Common myeloid progenitor, CD34-positive (primary cell): Measurements from ENCODE around the gene ZNF320.
"Not testable (repeated sequence)": the region's sequence is repeated elsewhere in the genome, so short reads cannot be mapped to it uniquely, and the experiment has no call there.

Experiments used
- CTCF ChIA-PET: fragments of 350-600 bp; sonication (Branson Sonifier 250); formaldehyde crosslinking; loops from one replicate; lab custom pipeline; 2021; ENCODE audit warnings: antibody characterized with exemption; lab: Charles Lee
- POLR2A ChIA-PET: fragments of 350-600 bp; sonication (Branson Sonifier 250); formaldehyde crosslinking; loops from one replicate; lab custom pipeline; 2021; ENCODE audit warnings: antibody characterized with exemption; lab: Charles Lee
- DNase-seq, 3 donors: peaks; one replicate each; pipeline versions ENCODE4 v3.0.0 to v3.0.0-alpha.2; 2013
- H3K27ac ChIP-seq, 2 experiments: 1 replicate in 1 of 2; 2 replicates in 1 of 2; pipeline ENCODE4 v1.7.0; 2013; ENCODE audit warnings: inconsistent platforms in 2 of 2, low read length in 2 of 2, mild to moderate bottlenecking in 2 of 2, low read depth in 1 of 2, moderate library complexity in 1 of 2; ENCODE audit not compliant: severe bottlenecking in 2 of 2, insufficient read depth in 1 of 2, poor library complexity in 1 of 2
- H3K27me3 ChIP-seq, 5 experiments: replicated peaks in 2 of 5; 1 replicate in 3 of 5; 2 replicates in 2 of 5; pipeline versions ENCODE4 v1.6.1 to v1.7.0; 2013; ENCODE audit warnings: low read length in 4 of 5, mild to moderate bottlenecking in 2 of 5, moderate library complexity in 2 of 5, inconsistent platforms in 1 of 5; ENCODE audit not compliant: insufficient read depth in 5 of 5, control insufficient read depth in 4 of 5
- H3K36me3 ChIP-seq, 4 experiments: 1 replicate in 2 of 4; 2 replicates in 2 of 4; pipeline versions ENCODE4 v1.6.1 to v1.7.0; 2013; ENCODE audit warnings: low read length in 3 of 4, control low read depth in 1 of 4, mild to moderate bottlenecking in 1 of 4; ENCODE audit not compliant: control insufficient read depth in 4 of 4, insufficient read depth in 4 of 4
- H3K4me1 ChIP-seq, 4 experiments: 1 replicate in 3 of 4; 2 replicates in 1 of 4; pipeline versions ENCODE4 v1.6.1 to v1.7.1; 2013; ENCODE audit warnings: low read length in 3 of 4, mild to moderate bottlenecking in 3 of 4, control low read depth in 1 of 4, inconsistent platforms in 1 of 4, moderate library complexity in 1 of 4; ENCODE audit not compliant: control insufficient read depth in 4 of 4, insufficient read depth in 4 of 4; ENCODE audit errors: control extremely low read depth in 1 of 4
- H3K4me3 ChIP-seq, 7 experiments: 1 replicate in 4 of 7; 2 replicates in 3 of 7; pipeline versions ENCODE4 v1.5.1 to v1.7.0; 2013; ENCODE audit warnings: mild to moderate bottlenecking in 7 of 7, low read length in 6 of 7, moderate library complexity in 6 of 7, inconsistent platforms in 2 of 7, low read depth in 2 of 7, control low read depth in 1 of 7; ENCODE audit not compliant: insufficient read depth in 4 of 7, control insufficient read depth in 1 of 7; ENCODE audit errors: extremely low read depth in 1 of 7
- H3K9me3 ChIP-seq, 5 experiments: 1 replicate in 4 of 5; 2 replicates in 1 of 5; pipeline versions ENCODE4 v1.6.1 to v1.7.1; 2013; ENCODE audit warnings: low read length in 4 of 5, mild to moderate bottlenecking in 2 of 5, inconsistent platforms in 1 of 5, low read depth in 1 of 5, moderate library complexity in 1 of 5; ENCODE audit not compliant: control insufficient read depth in 4 of 5, insufficient read depth in 2 of 5; ENCODE audit errors: control extremely low read depth in 1 of 5
- WGBS: methylation state at CpG from one replicate; pipeline ENCODE4 v1.1.5; 2013; ENCODE audit not compliant: insufficient coverage; 5-methylcytosine and 5-hydroxymethylcytosine counted together

The ZNF320 gene

GRCh38 chr19:52936954-52937325 is 39.5 kb upstream of the ZNF320 start:
- H3K27ac ChIP-seq: peak overlapping the region; percentile 84 to 92
- peak overlapping the region in 3 of 7 experiments; percentile 14 to 42 (median 35) for H3K4me3 ChIP-seq
- peaks cover 0 to 16% (median 0%) of the 10 kb centered on the region in 5 experiments for H3K9me3 ChIP-seq
- ChIA-PET CTCF (interaction anchor here (1.0 to 2.0 kb wide), 2 partner anchors 13 to 15 kb away, joined by 3 to 6 read pairs; no protein-coding TSS in a partner anchor), POLR2A (interaction anchor here (1.3 kb wide), 1 partner anchor 400 kb away, joined by 4 read pairs; no protein-coding TSS in a partner anchor)
- peaks cover 15 to 82% (median 55%) of the 10 kb centered on the region in 4 experiments for H3K4me1 ChIP-seq
- H3K36me3 ChIP-seq: peaks cover 0 to 15% (median 4%) of the 10 kb centered on the region in 4 experiments
- WGBS: 82% methylated on average over 3 of the region's 7 CpGs
- no peaks in the 10 kb centered on the region for H3K27me3 ChIP-seq
- DNase-seq: peak in 2 of 3 donors; percentile 29 to 59

GRCh38 chr19:52936151-52936953 is 38.9 kb upstream of the ZNF320 start:
- POLR2A ChIA-PET: interaction anchor here (1.0 to 1.3 kb wide), 3 partner anchors 10 to 400 kb away, joined by 4 to 5 read pairs (median 4); partner anchors contain the start of gene ZNF816
- H3K36me3 ChIP-seq: peaks cover 0 to 15% (median 4%) of the 10 kb centered on the region in 4 experiments
- H3K9me3 ChIP-seq: peaks cover 0 to 16% (median 0%) of the 10 kb centered on the region in 5 experiments
- peak overlapping the region in 4 of 7 experiments; percentile 14 to 42 (median 30) for H3K4me3 ChIP-seq
- no peaks in the 10 kb centered on the region for H3K27me3 ChIP-seq
- WGBS: 11% methylated on average over 11 of the region's 12 CpGs
- H3K4me1 ChIP-seq: peaks cover 15 to 80% (median 52%) of the 10 kb centered on the region in 4 experiments
- DNase-seq: peak; percentile 94 to 100 (median 98)
- H3K27ac ChIP-seq: peak overlapping the region; percentile 84 to 92
- CTCF ChIA-PET: interaction anchor here (1.0 to 2.0 kb wide), 2 partner anchors 12 to 14 kb away, joined by 3 to 6 read pairs; no protein-coding TSS in a partner anchor

- POLR2A ChIA-PET: no interaction called here
- peaks cover 15 to 72% (median 48%) of the 10 kb centered on the region in 4 experiments for H3K4me1 ChIP-seq
- H3K36me3 ChIP-seq: peaks cover 0 to 15% (median 4%) of the 10 kb centered on the region in 4 experiments
- H3K4me3 ChIP-seq: peak overlapping the region in 1 of 7 experiments; percentile 16
- no peaks in the 10 kb centered on the region for H3K27me3 ChIP-seq
- DNase-seq: peak in 2 of 3 donors; percentile 62 to 72
- peak overlapping the region; percentile 71 to 92 for H3K27ac ChIP-seq
- H3K9me3 ChIP-seq: peaks cover 0 to 16% (median 0%) of the 10 kb centered on the region in 5 experiments
- 82% methylated on average over 4 of the region's 8 CpGs for WGBS
- CTCF ChIA-PET: no interaction called here
Observed at GRCh38 chr19:52935434-52935833, 38.0 kb upstream of the ZNF320 start.

- H3K4me3 ChIP-seq: peak overlapping the region in 1 of 7 experiments; percentile 38
- not testable (repeated sequence) for H3K27me3 ChIP-seq, DNase-seq
- POLR2A ChIA-PET: interaction anchor here (1.0 to 1.2 kb wide), 2 partner anchors 16 to 39 kb away, joined by 3 read pairs; no protein-coding TSS in a partner anchor
- CTCF ChIA-PET: interaction anchor here (1.4 kb wide), 1 partner anchor 13 kb away, joined by 3 read pairs; no protein-coding TSS in a partner anchor
- peaks cover 0 to 16% (median 0%) of the 10 kb centered on the region in 5 experiments for H3K9me3 ChIP-seq
- H3K36me3 ChIP-seq: peaks cover 7 to 33% (median 15%) of the 10 kb centered on the region in 4 experiments
- peaks cover 3 to 27% (median 16%) of the 10 kb centered on the region in 4 experiments for H3K4me1 ChIP-seq
- peak overlapping the region in 1 of 2 experiments; percentile 14 for H3K27ac ChIP-seq
- WGBS: 100% methylated on average over 2 of the region's 9 CpGs
Observed at GRCh38 chr19:52924641-52925040, 27.2 kb upstream of the ZNF320 start.

GRCh38 chr19:52923778-52924593 is 26.6 kb upstream of the ZNF320 start:
- WGBS: 92% methylated on average over 8 of the region's 18 CpGs
- POLR2A ChIA-PET: interaction anchor here (0.6 to 1.2 kb wide), 4 partner anchors 15 to 229 kb away, joined by 3 to 6 read pairs (median 4); no protein-coding TSS in a partner anchor
- H3K4me1 ChIP-seq: peaks cover 3 to 27% (median 16%) of the 10 kb centered on the region in 4 experiments

More at GRCh38 chr19:52923778-52924593, 26.6 kb upstream of the ZNF320 start:
- Histone ChIP-seq H3K4me3 (peak overlapping the region in 6 of 7 experiments; percentile 8 to 99 (median 88)), H3K36me3 (peaks cover 7 to 27% (median 12%) of the 10 kb centered on the region in 4 experiments), H3K27ac (peak overlapping the region; percentile 33 to 95), H3K27me3 (no peaks in the 10 kb centered on the region), H3K9me3 (peaks cover 0 to 15% (median 0%) of the 10 kb centered on the region in 5 experiments)
- DNase-seq: peak in 2 of 3 donors; percentile 42 to 51
- CTCF ChIA-PET: interaction anchor here (0.7 to 1.4 kb wide), 2 partner anchors 13 to 876 kb away, joined by 3 read pairs; no protein-coding TSS in a partner anchor
